ENCODE measurements around the gene EREG. TPM values are rescaled to one million over a fixed set of nuclear protein-coding genes. Genes with fewer than 3 reads are reported as not detected.

EREG gene
- total and polyA plus RNA-seq, 4 donors = 0.51 TPM; not detected in 3

- DNase-seq (ENCODE audit: low spot score) = no peak
- Histone ChIP-seq H3K27me3 (ENCODE audit: control insufficient read depth in 4 of 4, insufficient read depth in 4 of 4, low read length in 3 of 4) (peaks cover 0 to 6% (median 0%) of the 10 kb centered on the region in 4 donors), H3K27ac (ENCODE audit: low read depth in 1 of 2, low read length in 2 of 2) (no peak overlapping the region), H3K9ac (ENCODE audit: low read depth in 1 of 2, low read length in 2 of 2) (no peak overlapping the region), H3K36me3 (ENCODE audit: control insufficient read depth in 4 of 4, insufficient read depth in 3 of 4, low read depth in 1 of 4, low read length in 3 of 4) (no peaks in the 10 kb centered on the region), H3K4me1 (ENCODE audit: control insufficient read depth in 4 of 4, insufficient read depth in 4 of 4, low read length in 3 of 4) (peaks cover 0 to 2% (median 0%) of the 10 kb centered on the region in 4 donors), H3K9me3 (ENCODE audit: control insufficient read depth in 4 of 4, low read length in 3 of 4) (no peaks in the 10 kb centered on the region), H3K4me3 (ENCODE audit: low read depth in 1 of 3, low read length in 3 of 3) (no peak overlapping the region)
- TF ChIP-seq YY1 (IDR thresholded peaks at IDR 0.05) (no peak), ATF3 (IDR thresholded peaks at IDR 0.05) (no peak), CTCF (IDR thresholded peaks at IDR 0.05; ENCODE audit: low read depth, low read length, missing input control) (no peak), JUND (IDR thresholded peaks at IDR 0.05) (no peak), HNF4G (IDR thresholded peaks at IDR 0.05) (no peak)
- WGBS = 85% methylated on average over 10 of the region's 10 CpGs
Observed at GRCh38 chr4:74400395-74400794, 35.5 kb downstream of the EREG start.

- TF ChIP-seq NR2F2 (IDR thresholded peaks at IDR 0.05) (no peak), YY1 (IDR thresholded peaks at IDR 0.05) (no peak), REST (IDR thresholded peaks at IDR 0.05) (no peak), GABPA (IDR thresholded peaks at IDR 0.05 in 1 of 2, conservative IDR thresholded peaks at IDR 0.05 in 1 of 2) (no peak), FOXA1 (IDR thresholded peaks at IDR 0.05) (no peak), SP1 (IDR thresholded peaks at IDR 0.05) (no peak), HNF4A (conservative IDR thresholded peaks at IDR 0.05) (no peak), RXRA (IDR thresholded peaks at IDR 0.05) (no peak), MAX (IDR thresholded peaks at IDR 0.05) (no peak), TAF1 (conservative IDR thresholded peaks at IDR 0.05) (no peak), EGR1 (IDR thresholded peaks at IDR 0.05; ENCODE audit: low read depth in 2 of 2) (no peak), CTCF (IDR thresholded peaks at IDR 0.05; ENCODE audit: low read depth, low read length, missing input control) (no peak), ATF3 (IDR thresholded peaks at IDR 0.05) (no peak)
- H3K27me3 ChIP-seq (ENCODE audit: control insufficient read depth in 4 of 4, insufficient read depth in 4 of 4, low read length in 3 of 4) = peaks cover 0 to 6% (median 0%) of the 10 kb centered on the region in 4 donors
- H3K9ac ChIP-seq (ENCODE audit: low read depth in 1 of 2, low read length in 2 of 2) = no peak overlapping the region
- WGBS = 75% methylated on average over 5 of the region's 5 CpGs
- no peaks in the 10 kb centered on the region for H3K4me1 ChIP-seq (ENCODE audit: control insufficient read depth in 4 of 4, insufficient read depth in 4 of 4, low read length in 3 of 4)
- no peaks in the 10 kb centered on the region for H3K9me3 ChIP-seq (ENCODE audit: control insufficient read depth in 4 of 4, low read length in 3 of 4)
- no peak overlapping the region for H3K4me3 ChIP-seq (ENCODE audit: low read depth in 1 of 3, low read length in 3 of 3)
- no peaks in the 10 kb centered on the region for H3K36me3 ChIP-seq (ENCODE audit: control insufficient read depth in 4 of 4, insufficient read depth in 3 of 4, low read depth in 1 of 4, low read length in 3 of 4)
- DNase-seq (ENCODE audit: low spot score) = no peak
- no peak overlapping the region for H3K27ac ChIP-seq (ENCODE audit: low read depth in 1 of 2, low read length in 2 of 2)
Observed at GRCh38 chr4:74402692-74403456, 37.9 kb downstream of the EREG start.
